Femur (tissue), 1 donor: ENCODE results near the gene PAM.
A peak's percentile ranks its signal among the peaks of the same experiment; 100 is the strongest.
"Not testable (repeated sequence)": the region's sequence is repeated elsewhere in the genome, so short reads cannot be mapped to it uniquely, and the experiment has no call there.

ENCODE experiments used
- DNase-seq: peaks from one replicate; pipeline ENCODE4 v3.0.0-alpha.2; 2017

Gene PAM

GRCh38 chr5:102905056-102905455 lies 150.0 kb downstream of the PAM start:
- DNase-seq = no peak

DNA sequence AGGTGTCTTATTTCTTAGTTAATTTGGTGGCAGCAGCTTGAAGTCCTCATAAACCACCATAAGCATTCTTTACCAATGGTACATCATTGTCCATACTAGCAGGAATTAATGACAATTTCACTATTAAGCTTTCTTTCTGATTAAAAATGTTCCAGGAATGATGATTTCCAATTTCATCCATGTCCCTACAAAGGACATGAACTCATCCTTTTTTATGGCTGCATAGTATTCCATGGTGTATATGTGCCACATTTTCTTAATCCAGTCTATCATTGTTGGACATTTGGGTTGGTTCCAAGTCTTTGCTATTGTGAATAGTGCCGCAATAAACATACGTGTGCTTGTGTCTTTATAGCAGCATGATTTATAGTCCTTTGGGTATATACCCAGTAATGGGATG lies 152.0 kb downstream of the PAM start:
- DNase-seq = not testable (repeated sequence)

- DNase-seq = no peak
Measured at GRCh38 chr5:102910240-102911226, 155.4 kb downstream of the PAM start.

DNA sequence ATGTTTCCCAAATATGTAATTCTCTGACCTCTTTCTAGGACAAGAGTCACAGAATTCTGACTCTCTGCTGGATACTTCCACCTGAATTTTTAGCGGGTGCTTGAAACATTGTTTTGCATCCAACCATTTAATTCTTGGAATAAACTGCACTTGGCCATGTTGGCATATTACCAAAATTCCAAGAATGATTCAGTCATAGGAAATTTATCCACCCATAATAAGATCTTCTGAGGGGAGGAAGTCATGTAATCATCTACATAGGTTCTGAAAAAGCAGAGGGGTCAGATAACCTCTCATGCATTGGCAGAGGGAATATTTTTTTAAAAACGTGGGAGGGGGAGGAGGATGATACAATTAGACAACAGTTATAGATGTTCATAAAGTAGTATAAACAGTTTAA lies 156.9 kb downstream of the PAM start:
- no peak for DNase-seq

- DNase-seq = no peak
Measured at GRCh38 chr5:102916109-102916508, 161.0 kb downstream of the PAM start.

DNA sequence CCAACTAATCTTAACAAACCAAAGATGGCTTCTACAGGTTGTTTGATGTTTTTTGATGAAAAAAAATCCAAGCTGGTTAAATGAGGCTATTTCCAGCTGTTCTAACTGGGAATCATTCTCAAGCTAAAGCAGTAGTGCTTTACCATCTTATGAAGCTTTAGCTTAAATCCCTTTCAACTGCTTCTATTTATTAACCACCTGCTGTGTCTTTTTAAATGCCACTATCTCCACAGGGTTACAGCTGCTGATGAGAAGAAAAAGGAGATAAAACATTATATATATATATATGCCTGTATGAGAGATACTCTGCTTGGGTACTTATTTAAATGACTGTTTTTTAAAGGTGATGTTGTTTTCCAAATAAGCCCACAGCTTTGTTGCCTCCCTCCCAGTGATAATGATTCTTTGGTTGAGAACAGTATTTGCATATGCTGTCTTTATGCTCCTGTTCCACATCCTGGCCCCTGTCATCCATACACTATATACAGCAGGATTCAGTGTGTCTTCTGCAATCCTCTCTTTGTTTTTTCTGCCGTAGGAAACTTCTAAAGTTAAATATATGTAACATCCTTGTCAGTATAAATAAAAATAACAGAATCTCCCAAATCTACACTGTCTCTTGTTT lies 164.0 kb downstream of the PAM start:
- no peak for DNase-seq

DNA sequence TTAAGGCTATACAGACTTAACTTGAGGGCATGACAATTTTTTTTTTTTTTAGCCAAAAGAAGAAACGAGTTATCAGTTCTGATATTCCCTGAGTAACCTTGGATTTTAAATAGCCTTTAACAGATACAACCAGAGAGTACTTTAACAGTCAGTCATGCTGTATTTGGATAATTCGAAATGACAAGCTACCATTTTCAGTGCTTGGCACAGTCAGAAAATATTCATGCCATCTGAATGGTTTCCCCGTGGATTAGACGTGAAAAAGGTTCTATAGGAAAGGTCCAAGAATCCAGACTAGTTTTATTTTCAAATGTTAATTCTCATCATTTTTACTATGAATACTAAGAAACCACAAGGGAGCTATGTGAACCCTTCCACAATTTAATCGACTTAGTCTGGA lies 165.7 kb downstream of the PAM start:
- no peak for DNase-seq

- no peak for DNase-seq
Measured at GRCh38 chr5:102921341-102922044, 166.4 kb downstream of the PAM start.

GRCh38 chr5:102922111-102922720 lies 167.1 kb downstream of the PAM start:
- no peak for DNase-seq

DNA sequence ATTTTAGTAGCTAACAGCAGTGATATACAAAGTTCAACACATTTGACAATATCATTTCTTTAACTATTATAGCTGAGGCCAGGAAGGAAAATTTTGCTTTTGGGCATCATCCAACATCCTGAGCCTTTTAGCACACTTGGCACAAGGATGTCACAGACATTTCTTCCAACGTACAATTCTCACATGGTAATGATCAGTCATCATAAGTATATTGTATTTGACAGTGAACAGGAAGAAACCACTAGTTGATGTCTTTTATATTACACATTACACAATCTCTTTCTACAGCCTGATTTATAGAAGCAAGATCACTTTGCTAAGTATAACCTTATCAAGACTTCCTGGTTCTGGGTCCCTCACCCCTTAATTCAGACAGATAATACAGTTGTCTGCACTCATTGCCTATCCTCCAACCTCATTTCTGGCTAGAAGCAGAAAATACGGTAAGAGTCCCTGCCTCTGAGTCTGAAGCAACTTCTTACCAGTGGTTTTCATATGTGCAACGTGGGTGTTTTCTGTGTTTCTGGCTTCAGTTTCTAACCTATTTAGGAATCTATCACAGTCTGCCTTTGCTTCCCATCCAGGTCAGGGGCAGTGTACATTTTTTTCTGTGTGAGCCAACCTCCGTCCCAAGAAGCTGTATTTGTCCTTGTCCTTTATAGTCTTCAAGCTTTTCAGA lies 167.8 kb downstream of the PAM start:
- peak; percentile 31 for DNase-seq

- DNase-seq = no peak
Measured at GRCh38 chr5:102924963-102925362, 169.9 kb downstream of the PAM start.

GRCh38 chr5:102927007-102927406 lies 171.9 kb downstream of the PAM start:
- no peak for DNase-seq

DNA sequence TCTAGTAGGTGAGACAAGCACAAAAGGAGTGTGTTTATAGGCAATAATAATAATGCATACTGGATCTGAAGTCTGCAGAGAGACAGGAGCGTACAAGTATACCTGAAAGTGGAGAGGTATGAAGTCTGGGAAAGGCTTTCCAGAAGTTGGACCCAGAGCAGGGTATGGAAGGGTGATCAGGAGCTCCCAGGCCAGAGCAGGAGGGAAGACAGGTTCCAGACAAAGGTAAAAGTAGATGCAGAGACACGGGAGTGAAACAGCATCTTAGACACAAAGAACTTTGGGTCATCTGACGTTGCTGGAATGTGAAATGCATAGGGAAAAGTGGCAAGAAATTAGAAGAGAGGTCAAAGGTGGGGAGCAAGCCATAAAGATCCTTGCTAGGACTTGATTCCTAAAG lies 175.1 kb downstream of the PAM start:
- no peak for DNase-seq

DNA sequence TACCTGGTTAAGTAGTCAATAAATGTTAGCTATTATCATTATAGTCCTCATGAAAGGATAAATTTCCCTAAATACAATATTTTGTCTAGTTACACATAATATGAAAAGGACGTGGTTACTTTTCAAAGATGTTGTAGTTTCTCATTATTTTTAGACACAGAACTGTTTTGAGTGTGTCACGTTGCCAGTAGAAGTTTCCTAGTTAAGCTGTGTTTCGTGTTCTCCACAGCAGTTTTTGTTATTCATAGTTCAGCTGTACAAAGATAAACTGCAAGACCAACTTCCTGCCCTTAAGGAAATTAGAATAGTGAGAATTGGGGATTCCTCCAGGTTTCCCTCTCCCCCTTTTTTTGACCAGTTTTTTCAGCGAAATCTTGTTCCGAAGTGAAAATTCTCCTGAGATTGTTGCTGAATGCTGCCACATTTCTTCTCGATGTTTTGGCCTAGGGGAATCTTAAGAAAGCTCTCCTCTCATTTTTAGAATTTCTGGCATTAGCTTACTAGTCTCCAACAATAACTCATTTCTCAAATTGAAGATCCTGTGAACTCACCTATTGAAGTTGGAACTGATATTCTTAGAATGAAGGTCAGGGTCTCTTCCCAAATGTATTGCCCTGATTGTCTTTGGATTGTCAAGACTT lies 176.1 kb downstream of the PAM start:
- DNase-seq = no peak

DNA sequence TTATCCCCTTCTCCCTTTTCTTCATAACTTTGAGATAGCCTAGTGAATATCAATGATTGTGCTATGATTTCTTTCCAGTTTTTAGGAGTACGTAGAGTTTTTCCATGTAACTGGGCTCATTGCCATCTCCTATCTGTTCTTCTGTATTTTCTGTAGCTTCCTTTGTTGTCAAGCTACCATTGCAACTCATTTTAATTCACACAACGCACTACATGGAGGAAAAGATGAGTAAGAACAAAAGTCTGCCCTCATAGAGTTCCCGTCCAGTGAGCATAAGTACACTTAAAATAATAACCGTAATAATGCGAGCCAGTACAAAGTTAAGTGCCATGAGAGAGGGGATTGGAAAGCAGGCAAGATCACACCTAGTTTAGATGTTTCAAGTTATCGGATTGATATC lies 177.7 kb downstream of the PAM start:
- DNase-seq = no peak

- DNase-seq = no peak
Measured at GRCh38 chr5:102933316-102933715, 178.2 kb downstream of the PAM start.

- DNase-seq = no peak
Measured at GRCh38 chr5:102933721-102934459, 178.8 kb downstream of the PAM start.

DNA sequence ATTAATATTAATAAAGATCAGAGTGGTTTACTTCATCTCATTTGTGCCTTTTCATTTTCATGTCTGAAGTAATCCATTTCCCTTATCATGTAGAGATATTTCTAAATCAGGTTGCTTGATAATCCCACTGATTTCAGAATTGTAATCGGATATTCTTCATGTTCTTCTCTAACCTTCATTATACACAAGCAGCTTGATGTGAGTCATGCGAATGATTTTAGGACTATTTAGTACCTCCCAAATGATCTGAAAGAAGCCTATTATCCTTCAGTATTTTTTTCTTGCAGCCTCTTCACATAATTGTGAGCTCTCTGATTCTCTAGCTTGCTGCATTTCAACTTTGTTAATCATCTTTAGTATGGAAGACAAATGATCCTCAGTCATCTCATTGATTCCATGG lies 182.8 kb downstream of the PAM start:
- DNase-seq = no peak

- DNase-seq = no peak
Measured at GRCh38 chr5:102941111-102941510, 186.0 kb downstream of the PAM start.

DNA sequence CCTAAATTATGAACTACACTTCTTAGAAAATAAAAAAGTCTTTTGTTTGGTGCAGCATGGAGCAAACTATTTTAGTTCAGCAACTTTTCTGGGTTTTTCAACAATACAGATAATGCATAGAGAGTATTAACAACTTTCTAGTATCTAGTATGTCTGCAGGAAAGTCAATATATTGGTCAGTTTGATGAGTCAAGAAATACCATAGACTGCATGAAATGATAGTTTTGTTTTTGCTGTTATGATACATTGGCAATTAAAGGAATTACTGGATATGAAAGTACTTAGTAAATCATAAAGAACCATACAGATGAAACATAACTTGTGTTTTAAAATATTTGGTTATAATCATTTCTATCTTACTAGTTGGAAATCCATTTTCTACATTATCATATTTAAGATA lies 191.3 kb downstream of the PAM start:
- DNase-seq = no peak

GRCh38 chr5:102946971-102947370 lies 191.9 kb downstream of the PAM start:
- no peak for DNase-seq
